ENCODE data around the gene LRRK1.
"Not testable (repeated sequence)": the region's sequence is repeated elsewhere in the genome, so short reads cannot be mapped to it uniquely, and the experiment has no call there.

Gene LRRK1

GRCh38 chr15:101062471-101063171, 143.5 kb downstream of the LRRK1 start:
- DNase-seq, result peak; percentile 75

GRCh38 chr15:101063212-101063611, 144.1 kb downstream of the LRRK1 start:
- no peak for DNase-seq

- no peak for DNase-seq
Measured at GRCh38 chr15:101063891-101064794, 145.0 kb downstream of the LRRK1 start.

GRCh38 chr15:101064795-101065569, 145.8 kb downstream of the LRRK1 start:
- DNase-seq, result no peak

GRCh38 chr15:101065570-101066221, 146.5 kb downstream of the LRRK1 start:
- no peak for DNase-seq

- DNase-seq, result no peak
Measured at GRCh38 chr15:101066501-101067408, 147.6 kb downstream of the LRRK1 start.

- DNase-seq, result no peak
Measured at GRCh38 chr15:101067660-101068522, 148.7 kb downstream of the LRRK1 start.

GRCh38 chr15:101068523-101068960, 149.4 kb downstream of the LRRK1 start:
- no peak for DNase-seq

- DNase-seq, result no peak
Measured at GRCh38 chr15:101068961-101069653, 149.9 kb downstream of the LRRK1 start.

GRCh38 chr15:101069654-101069973, 150.5 kb downstream of the LRRK1 start:
- DNase-seq, result no peak

GRCh38 chr15:101070024-101070423, 150.9 kb downstream of the LRRK1 start:
- DNase-seq, result no peak

GRCh38 chr15:101070502-101071273, 151.5 kb downstream of the LRRK1 start:
- no peak for DNase-seq

GRCh38 chr15:101071651-101072050, 152.5 kb downstream of the LRRK1 start:
- no peak for DNase-seq

- DNase-seq, result not testable (repeated sequence)
Measured at GRCh38 chr15:101072235-101072634, 153.1 kb downstream of the LRRK1 start.

- not testable (repeated sequence) for DNase-seq
Measured at GRCh38 chr15:101077806-101078668, 158.9 kb downstream of the LRRK1 start.

- no peak for DNase-seq
Measured at GRCh38 chr15:101078669-101079323, 159.6 kb downstream of the LRRK1 start.

- no peak for DNase-seq
Measured at GRCh38 chr15:101081900-101082299, 162.7 kb downstream of the LRRK1 start.
